Stimulated activated CD4-positive, alpha-beta T cell treated with anti-CD3 and anti-CD28 coated beads, Interleukin-2, amount 100 ng/mL, for 4 hours (primary cell): ENCODE data around the gene MSH2.
"Not testable (repeated sequence)": the region's sequence is repeated elsewhere in the genome, so short reads cannot be mapped to it uniquely, and the experiment has no call there.

ENCODE experiments used
- DNase-seq: peaks from one replicate; pipeline ENCODE4 v3.0.0-alpha.2; 2020; ENCODE audit warnings: low read depth

MSH2 gene

GRCh38 chr2:47407976-47408375 is 5.0 kb downstream of the MSH2 start:
- DNase-seq, result not testable (repeated sequence)

DNA sequence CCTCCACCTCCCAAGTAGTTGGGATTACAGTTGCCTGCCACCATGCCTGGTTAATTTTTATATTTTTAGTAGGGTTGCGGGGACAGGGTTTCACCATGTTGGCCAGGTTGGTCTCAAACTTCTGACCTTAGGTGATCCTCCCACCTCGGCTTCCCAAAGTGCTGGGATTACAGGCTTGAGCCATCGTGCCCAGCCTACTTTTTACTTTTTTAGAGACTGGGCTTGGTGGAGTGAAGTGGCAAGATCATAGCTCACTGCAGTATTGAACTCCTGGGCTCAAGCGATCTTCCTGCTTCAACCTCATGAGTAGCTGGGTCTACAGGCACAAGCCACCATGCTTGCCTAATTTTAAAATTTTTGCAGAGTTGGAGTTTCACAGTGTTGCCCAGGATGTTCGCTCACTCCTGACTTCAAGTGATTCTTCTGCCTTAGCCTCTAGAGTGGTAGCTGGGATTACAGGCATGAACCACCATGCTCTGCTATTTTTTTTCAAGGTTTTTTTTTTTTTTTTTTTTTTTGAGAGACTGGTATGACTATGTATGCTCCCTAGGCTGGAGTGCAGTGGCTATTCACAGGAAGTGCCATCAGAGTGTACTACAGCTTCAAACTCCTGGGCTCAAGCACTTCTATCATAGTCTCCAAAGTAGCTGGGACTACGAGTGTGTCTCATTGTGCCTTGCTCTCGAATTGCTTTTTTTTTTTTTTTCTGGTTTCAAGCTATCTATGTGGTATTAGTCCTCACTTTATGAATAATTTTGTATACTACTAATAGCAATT is 11.9 kb downstream of the MSH2 start:
- DNase-seq, result no peak

DNA sequence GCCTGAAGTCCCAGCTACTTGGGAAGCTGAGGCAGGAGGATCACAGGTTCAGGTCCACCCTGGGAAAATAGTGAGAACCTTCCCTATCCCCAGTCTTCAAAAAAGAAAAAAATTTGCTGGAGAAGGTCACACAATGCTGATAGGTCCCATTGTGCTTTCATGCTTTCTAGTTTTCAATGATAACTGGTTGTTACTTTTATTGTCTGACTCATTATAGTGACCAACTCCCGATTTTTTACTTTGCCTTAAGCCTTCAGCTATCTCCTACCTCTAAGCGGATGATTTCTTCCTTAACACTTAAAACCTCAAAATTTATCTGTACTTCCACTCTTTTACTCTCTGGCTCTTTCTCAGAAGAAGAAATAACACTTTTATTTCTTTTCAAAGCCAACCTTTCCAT is 17.3 kb downstream of the MSH2 start:
- no peak for DNase-seq

- DNase-seq, result not testable (repeated sequence)
These were observed 17.7 kb downstream of the MSH2 start for GRCh38 chr2:47420683-47421082.

GRCh38 chr2:47422016-47422415 is 19.1 kb downstream of the MSH2 start:
- DNase-seq, result no peak

DNA sequence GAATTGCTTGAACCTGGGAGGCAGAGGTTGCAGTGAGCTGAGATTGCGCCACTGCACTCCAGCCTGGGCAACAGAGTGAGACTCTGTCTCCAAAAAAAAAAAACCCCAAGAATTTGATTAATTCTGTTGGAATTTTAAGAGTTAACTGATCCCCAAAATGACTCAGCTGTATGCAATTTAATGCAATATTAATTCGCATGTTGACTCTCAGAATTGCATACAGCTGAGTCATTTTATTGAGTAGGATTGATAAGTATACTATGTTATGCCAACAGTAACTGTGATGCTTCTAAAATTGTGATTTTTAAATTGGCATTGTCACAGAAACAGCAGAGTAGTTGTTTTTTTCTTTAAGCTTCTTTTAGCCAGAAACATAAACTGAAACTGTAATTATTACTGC is 19.6 kb downstream of the MSH2 start:
- DNase-seq, result no peak

DNA sequence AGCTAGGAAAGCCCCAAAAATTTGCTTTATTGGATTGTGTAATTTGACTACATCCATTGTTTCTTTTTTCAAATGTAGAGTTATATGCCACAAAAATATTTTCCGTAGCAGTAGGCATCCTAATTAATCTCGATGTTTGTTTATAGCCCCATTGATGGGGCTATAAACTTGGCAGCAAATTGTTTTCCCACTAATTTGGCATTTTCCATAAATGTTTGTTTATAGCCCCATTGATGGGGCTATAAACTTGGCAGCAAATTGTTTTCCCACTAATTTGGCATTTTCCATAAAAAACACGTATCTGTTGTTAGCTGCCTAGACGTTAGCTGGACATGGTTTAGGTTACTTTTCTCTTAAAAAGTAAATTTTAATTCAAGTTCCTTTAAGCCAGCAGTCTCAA is 23.8 kb downstream of the MSH2 start:
- DNase-seq, result no peak

- DNase-seq, result no peak
These were observed 26.8 kb downstream of the MSH2 start for GRCh38 chr2:47429795-47430194.

- DNase-seq, result not testable (repeated sequence)
These were observed 30.1 kb downstream of the MSH2 start for GRCh38 chr2:47433006-47433405.

- not testable (repeated sequence) for DNase-seq
These were observed 30.5 kb downstream of the MSH2 start for GRCh38 chr2:47433445-47433844.

- no peak for DNase-seq
These were observed 34.3 kb downstream of the MSH2 start for GRCh38 chr2:47437287-47437686.

GRCh38 chr2:47438106-47438505 is 35.1 kb downstream of the MSH2 start:
- no peak for DNase-seq

DNA sequence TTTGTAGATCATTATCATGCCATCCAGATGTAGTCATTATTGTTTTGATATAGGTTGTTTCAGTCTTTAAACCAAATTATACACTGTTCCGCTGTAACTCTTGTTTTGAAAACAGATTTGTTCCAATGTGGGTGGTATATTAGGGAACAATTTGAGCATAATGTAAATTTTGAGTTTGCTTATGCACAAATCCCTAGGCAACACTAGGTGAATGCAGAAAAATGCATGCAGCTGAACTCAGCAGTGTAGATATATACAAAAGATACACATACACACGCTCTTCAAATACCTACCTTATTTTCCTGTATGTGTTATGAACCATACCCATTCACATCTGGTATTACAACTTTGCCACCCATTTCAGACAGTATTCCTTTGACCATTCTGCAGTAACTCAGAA is 35.8 kb downstream of the MSH2 start:
- DNase-seq, result no peak

DNA sequence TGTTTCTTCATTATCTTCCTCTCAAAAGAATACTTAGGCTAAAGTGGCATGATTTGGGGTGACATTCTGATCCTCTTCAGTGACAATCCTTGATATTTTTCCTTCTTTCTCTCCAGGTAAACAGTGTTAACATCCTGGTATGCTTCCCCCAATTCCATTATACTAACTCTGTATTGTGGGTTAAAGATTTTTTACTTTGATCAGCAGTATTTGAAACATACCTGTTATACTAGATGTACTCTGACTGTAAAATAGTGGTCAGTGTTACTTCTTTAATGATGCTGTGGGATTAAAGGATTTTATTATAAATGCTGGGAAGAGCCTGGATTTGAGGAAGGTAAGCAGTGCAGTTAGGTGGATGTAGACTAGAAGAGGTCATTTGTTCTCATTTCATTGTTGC is 48.8 kb downstream of the MSH2 start:
- DNase-seq, result no peak

DNA sequence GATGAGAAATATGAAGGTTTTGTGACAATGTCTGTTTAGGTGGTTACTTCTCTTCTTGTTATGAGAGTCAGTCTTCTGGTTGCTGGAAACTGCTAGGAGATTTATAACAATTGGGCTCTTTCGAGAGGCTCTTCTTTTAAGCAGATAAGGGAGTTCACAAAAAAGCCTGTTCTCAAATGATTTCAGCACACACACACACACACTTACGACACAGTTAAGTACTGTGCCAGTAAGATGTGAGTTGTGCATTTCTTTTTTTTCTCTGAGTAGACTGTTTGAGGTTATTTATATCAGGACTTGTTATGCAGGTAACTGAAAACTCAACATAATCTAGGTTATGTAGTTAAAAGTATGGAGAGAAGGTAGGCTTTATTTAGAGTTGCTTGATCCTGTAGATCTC is 49.8 kb downstream of the MSH2 start:
- DNase-seq, result no peak

- not testable (repeated sequence) for DNase-seq
These were observed 51.9 kb downstream of the MSH2 start for GRCh38 chr2:47454818-47455217.

DNA sequence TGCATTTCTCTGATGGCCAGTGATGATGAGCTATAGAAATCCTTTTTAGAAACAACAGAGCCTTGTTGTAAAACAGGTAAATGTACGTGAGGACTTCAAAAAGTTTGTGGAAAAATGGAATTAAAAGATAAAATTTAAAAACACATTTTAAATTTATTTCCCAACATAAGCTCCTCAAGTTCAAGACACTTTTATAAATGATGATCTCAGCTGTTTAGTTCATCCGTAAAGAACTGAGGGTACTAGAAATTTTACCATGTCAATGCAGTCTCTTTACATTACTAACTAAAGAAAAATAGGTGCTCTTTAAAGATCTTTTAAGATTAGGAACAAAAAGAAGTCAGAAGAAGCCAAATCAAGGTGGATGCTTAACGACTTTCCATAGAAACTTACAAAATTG is 52.5 kb downstream of the MSH2 start:
- no peak for DNase-seq

DNA sequence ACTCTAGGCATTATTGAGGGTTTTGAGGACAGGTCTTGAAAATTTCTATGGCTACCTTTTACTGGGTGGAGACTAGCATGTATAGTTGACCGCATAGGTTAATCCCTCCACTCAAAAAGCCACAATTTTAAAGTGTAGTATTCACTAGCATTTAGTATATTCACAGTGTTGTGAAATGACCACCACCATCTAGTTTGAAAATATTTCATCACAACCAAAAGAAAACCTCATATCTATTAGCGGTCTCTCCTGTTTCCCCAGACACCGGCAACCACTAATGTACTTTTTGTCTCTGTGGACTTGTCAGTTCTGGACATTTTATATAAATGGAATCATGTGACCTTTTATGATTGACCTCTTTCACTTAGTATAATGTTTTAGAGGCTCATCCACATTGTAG is 53.9 kb downstream of the MSH2 start:
- DNase-seq, result no peak

GRCh38 chr2:47457268-47457667 is 54.3 kb downstream of the MSH2 start:
- DNase-seq, result no peak

GRCh38 chr2:47459021-47459420 is 56.1 kb downstream of the MSH2 start:
- DNase-seq, result no peak

GRCh38 chr2:47460766-47461165 is 57.8 kb downstream of the MSH2 start:
- no peak for DNase-seq

GRCh38 chr2:47471429-47472116 is 68.6 kb downstream of the MSH2 start:
- DNase-seq, result no peak

- no peak for DNase-seq
These were observed 76.9 kb downstream of the MSH2 start for GRCh38 chr2:47479863-47480262.

GRCh38 chr2:47483191-47483590 is 80.2 kb downstream of the MSH2 start:
- no peak for DNase-seq
